GM12878 (cell line): ENCODE data around the gene SNRNP25. TPM values are rescaled to one million over a fixed set of nuclear protein-coding genes. Genes with fewer than 3 reads are reported as not detected.

ENCODE experiments used
- ATAC-seq: fragments of 200-7000 bp; cut with Tn5 transposase; 3 replicates; pipeline ENCODE4 v1.9.1; 2020; ENCODE audit warnings: mild to moderate bottlenecking, moderate library complexity
- BruUV-seq: library from RNA; stranded (reverse); fragments of 400-500 nt; replicated peaks from 2 replicates; lab custom pipeline; 2021; lab: Mats Ljungman, UMichigan
- CTCF ChIA-PET: fragments of 300-600 bp; sonication (Branson Sonifier 250); formaldehyde crosslinking; extraction: SDS; loops from one replicate; lab custom pipeline; 2021; ENCODE audit warnings: inconsistent platforms; lab: Yijun Ruan, JAX
- POLR2A ChIA-PET: fragments of 350-600 bp; formaldehyde crosslinking; extraction: SDS; loops from one replicate; lab custom pipeline; 2021; ENCODE audit warnings: inconsistent platforms; lab: Charles Lee
- RAD21 ChIA-PET: fragments of 300-600 bp; sonication (Branson Sonifier 250); formaldehyde crosslinking; loops from one replicate; lab custom pipeline; 2023; ENCODE audit warnings: antibody characterized with exemption; ENCODE audit not compliant: unreplicated experiment; lab: Charles Lee
- SMC1A ChIA-PET: fragments of 300-600 bp; sonication (Branson Sonifier 250); formaldehyde crosslinking; loops from one replicate; lab custom pipeline; 2023; ENCODE audit not compliant: unreplicated experiment, uncharacterized antibody; lab: Charles Lee
- DNase-seq: peaks from one replicate; pipeline ENCODE4 v3.0.0-alpha.2; 2011; ENCODE audit warnings: low read depth, low spot score
- FAIRE-seq: peaks from 3 replicates; lab custom pipeline; 2011; peaks lifted over from hg19 to GRCh38; lab: Jason Lieb, UNC
- H2AFZ ChIP-seq: 2 replicates; pipeline ENCODE4 v1.6.0; 2011; ENCODE audit warnings: low read depth, low read length, control low read depth; ENCODE audit not compliant: control insufficient read depth
- H3K27ac ChIP-seq: 2 replicates; pipeline ENCODE4 v1.5.1; 2011; ENCODE audit warnings: control low read depth; ENCODE audit not compliant: control insufficient read depth, insufficient read depth
- H3K27me3 ChIP-seq, 2 experiments: replicated peaks in 1 of 2; 2 replicates each; pipeline versions ENCODE4 v1.6.0 to v1.6.1; 2011; ENCODE audit warnings: low read length in 1 of 2; ENCODE audit not compliant: control insufficient read depth in 2 of 2, insufficient read depth in 2 of 2
- H3K36me3 ChIP-seq, 2 experiments: 2 replicates each; pipeline ENCODE4 v1.5.1; 2011; ENCODE audit warnings: low read length in 1 of 2; ENCODE audit not compliant: control insufficient read depth in 2 of 2, insufficient read depth in 2 of 2
- H3K4me1 ChIP-seq: 2 replicates; pipeline ENCODE4 v1.6.1; 2011; ENCODE audit warnings: mild to moderate bottlenecking, low read length, moderate library complexity, mixed read lengths; ENCODE audit not compliant: control insufficient read depth, insufficient read depth
- H3K4me2 ChIP-seq: 2 replicates; pipeline ENCODE4 v1.6.0; 2011; ENCODE audit warnings: control low read depth; ENCODE audit not compliant: control insufficient read depth, insufficient read depth
- H3K4me3 ChIP-seq: fragments of 200-600 bp; sonication (generic); 2 replicates; pipeline ENCODE4 v1.5.1; 2016
- H3K79me2 ChIP-seq: 2 replicates; pipeline ENCODE4 v1.6.0; 2011; ENCODE audit warnings: low read length; ENCODE audit not compliant: control insufficient read depth, insufficient read depth
- H3K9ac ChIP-seq: 2 replicates; pipeline ENCODE4 v1.8.0; 2011; ENCODE audit warnings: low read length, control low read depth, mixed read lengths; ENCODE audit not compliant: control insufficient read depth, insufficient read depth
- H3K9me3 ChIP-seq: replicated peaks from 3 replicates; pipeline ENCODE4 v1.5.1; 2011; ENCODE audit warnings: mild to moderate bottlenecking, low read length; ENCODE audit not compliant: control insufficient read depth, insufficient read depth
- H4K20me1 ChIP-seq: 2 replicates; pipeline ENCODE4 v1.6.0; 2011; ENCODE audit not compliant: control insufficient read depth, insufficient read depth
- ASH2L ChIP-seq: fragments of 300-600, 200-600 bp; sonication (generic); IDR thresholded peaks from 2 replicates; pipeline ENCODE4 v1.6.1; 2017; ENCODE audit warnings: low read depth, mild to moderate bottlenecking, borderline replicate concordance
- BCLAF1 ChIP-seq: fragments of 450-650 bp; IDR thresholded peaks from 2 replicates; pipeline ENCODE4 v1.6.1; 2017; ENCODE audit warnings: antibody characterized with exemption, mild to moderate bottlenecking, moderate library complexity
- CHD1 ChIP-seq: IDR thresholded peaks from 2 replicates; pipeline ENCODE4 v1.6.1; 2012; ENCODE audit warnings: low read depth, low read length, improper control_type of control experiment
- CHD2 ChIP-seq: IDR thresholded peaks from 2 replicates; pipeline ENCODE4 v1.6.1; 2011; ENCODE audit warnings: low read depth, low read length, improper control_type of control experiment, borderline replicate concordance
- EED ChIP-seq: sonication (generic); IDR thresholded peaks from 2 replicates; pipeline ENCODE4 v1.6.1; 2016; ENCODE audit warnings: antibody characterized with exemption, low read depth
- GABPA ChIP-seq: IDR thresholded peaks from 2 replicates; pipeline ENCODE4 v1.6.1; 2014; ENCODE audit warnings: antibody characterized with exemption, low read depth, mild to moderate bottlenecking, inconsistent platforms
- MEF2A ChIP-seq: IDR thresholded peaks from 2 replicates; pipeline ENCODE4 v1.6.1; 2011; ENCODE audit warnings: low read depth, mild to moderate bottlenecking, low read length, moderate library complexity; ENCODE audit not compliant: insufficient read depth
- MEF2B ChIP-seq: fragments of 450-650 bp; IDR thresholded peaks from 2 replicates; pipeline ENCODE4 v1.6.1; 2018; ENCODE audit warnings: mild to moderate bottlenecking, moderate library complexity; ENCODE audit not compliant: partially characterized antibody, poor library complexity, severe bottlenecking
- RAD21 ChIP-seq: IDR thresholded peaks from 2 replicates; pipeline ENCODE4 v1.6.1; 2011; ENCODE audit warnings: mild to moderate bottlenecking, low read depth, low read length, moderate library complexity; ENCODE audit not compliant: insufficient read depth
- REST ChIP-seq: IDR thresholded peaks from 2 replicates; pipeline ENCODE4 v1.6.1; 2012; ENCODE audit warnings: mild to moderate bottlenecking, low read depth, low read length
- SPI1 ChIP-seq: IDR thresholded peaks from 2 replicates; pipeline ENCODE4 v1.6.1; 2011; ENCODE audit warnings: low read depth, mild to moderate bottlenecking, low read length, moderate library complexity, borderline replicate concordance; ENCODE audit not compliant: insufficient read depth
- ZNF24 ChIP-seq: fragments of 450-650 bp; IDR thresholded peaks from 2 replicates; pipeline ENCODE4 v1.6.1; 2017; ENCODE audit warnings: antibody characterized with exemption, mild to moderate bottlenecking
- WGBS: methylation state at CpG from one replicate; pipeline ENCODE4 v1.1.6; 2016; ENCODE audit warnings: low lambda C conversion rate; ENCODE audit not compliant: insufficient replicate concordance, insufficient coverage; ENCODE audit errors: missing lambda C conversion rate; 5-methylcytosine and 5-hydroxymethylcytosine counted together
- in situ Hi-C: fragments of 300-500 bp; cut with MboI; formaldehyde crosslinking; loops from 9 replicates; pipeline ENCODE4 v1.14.3; 2018; ENCODE audit warnings: mixed read lengths
- intact Hi-C: fragments of 100-400 bp; cut with micrococcal nuclease; formaldehyde crosslinking; loops from one replicate; pipeline ENCODE4 v1.14.2; 2022; ENCODE audit not compliant: unreplicated experiment
- polyA plus RNA-seq, 11 experiments: library from polyadenylated mRNA; depleted of rRNA in 4 of 11; unstranded in 6 of 11; stranded (reverse) in 5 of 11; fragments of >200 nt; fragmentation: Nextera tagmentation in 4 of 11; fragmentation: Illumina TruSeq in 1 of 11; extraction: Ambion mirVana in 4 of 11; extraction: Trizol in 1 of 11; gene quantifications; 1 replicate in 1 of 11; 2 replicates in 10 of 11; pipeline versions ENCODE4 v1.2.1 to v1.2.3, GENCODE V29; 2011 to 2016; ENCODE audit warnings: inconsistent platforms in 2 of 11, missing spikeins in 2 of 11, low read depth in 1 of 11
- total RNA-seq, 4 experiments: library from RNA; depleted of rRNA in 3 of 4; stranded (reverse); fragments of >200 nt in 3 of 4; fragmentation: Illumina TruSeq in 1 of 4; extraction: Trizol in 1 of 4; gene quantifications; 2 replicates each; pipeline versions ENCODE4 v1.2.1 to v1.2.3, GENCODE V29; 2013 to 2021
- TF ChIP-seq, protein P1 (sequence below): fragments of 450-650 bp; formaldehyde crosslinking; IDR thresholded peaks from 2 replicates; pipeline ENCODE4 v1.4.0; 2022; ENCODE audit warnings: mild to moderate bottlenecking, moderate library complexity

The SNRNP25 gene
- total and polyA plus RNA-seq, 10 of the 15 experiments (the other 5 are each of a cell fraction or from before 2014, with no cell fraction given) = 40.9 to 138 (median 67.2) TPM

DNA sequence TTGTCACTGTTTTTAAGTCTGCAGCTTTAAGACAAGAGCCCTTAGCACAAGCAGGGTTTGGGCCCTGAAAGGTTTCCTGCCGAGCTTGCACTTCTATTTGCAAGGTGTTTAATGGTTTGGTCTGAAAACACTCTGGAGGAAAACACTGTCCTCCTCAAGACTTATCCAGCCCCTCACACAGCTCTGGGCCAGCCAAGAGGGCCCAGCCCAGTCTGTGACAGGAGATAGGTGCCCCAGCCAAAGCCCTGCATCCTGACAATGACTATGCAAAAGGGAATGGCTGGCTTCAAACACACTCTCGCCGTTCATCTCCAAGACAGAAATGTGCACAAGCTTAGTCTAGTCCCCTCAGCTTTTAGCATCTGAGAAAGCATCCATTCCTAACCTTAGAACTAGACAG is 51.3 kb downstream of the SNRNP25 start:
- CTCF ChIA-PET = interaction anchor here (1.1 to 5.2 kb wide), 9 partner anchors 9 to 260 kb away, joined by 3 to 52 read pairs (median 5); partner anchors contain the start of genes HBQ1, POLR3K and SNRNP25
- Histone ChIP-seq H3K4me1 (no peaks in the 10 kb centered on the region), H3K79me2 (no peaks in the 10 kb centered on the region), H3K27ac (no peak overlapping the region), H3K9ac (no peak overlapping the region), H2AFZ (no peak overlapping the region), H4K20me1 (no peaks in the 10 kb centered on the region; the same call in 1 of the 2 replicates), H3K27me3 (no peaks in the 10 kb centered on the region), H3K4me2 (no peak overlapping the region), H3K9me3 (no peaks in the 10 kb centered on the region), H3K36me3 (peaks cover 5 to 9% of the 10 kb centered on the region in 2 experiments; a peak in 3 of 4 replicates), H3K4me3 (no peak overlapping the region)
- SMC1A ChIA-PET = interaction anchor here (1.5 kb wide), 1 partner anchor 257 kb away, joined by 4 read pairs; no protein-coding TSS in a partner anchor
- FAIRE-seq (no peak), DNase-seq (no peak), ATAC-seq (no peak)
- intact Hi-C loops (no loop called here), in situ Hi-C loops (loop anchor here (5.0 kb wide), 2 partner anchors 77 to 262 kb away; partner anchors contain the start of gene HBQ1)
- BruUV-seq = TSS peak; percentile 32
- 80% methylated on average over 3 of the region's 3 CpGs for WGBS
- POLR2A ChIA-PET = no interaction called here
- RAD21 ChIA-PET = interaction anchor here (1.1 to 1.7 kb wide), 3 partner anchors 8 to 217 kb away, joined by 3 to 5 read pairs (median 4); no protein-coding TSS in a partner anchor
- TF ChIP-seq CHD2 = no peak
- no peak for TF ChIP-seq EED
- TF ChIP-seq RAD21 = no peak
- no peak for TF ChIP-seq REST
- TF ChIP-seq GABPA = no peak
- TF ChIP-seq MEF2B = no peak
- TF ChIP-seq SPI1 = no peak
- no peak for TF ChIP-seq MEF2A
- TF ChIP-seq BCLAF1 = no peak
- no peak for TF ChIP-seq CHD1
- TF ChIP-seq, protein P1, sequence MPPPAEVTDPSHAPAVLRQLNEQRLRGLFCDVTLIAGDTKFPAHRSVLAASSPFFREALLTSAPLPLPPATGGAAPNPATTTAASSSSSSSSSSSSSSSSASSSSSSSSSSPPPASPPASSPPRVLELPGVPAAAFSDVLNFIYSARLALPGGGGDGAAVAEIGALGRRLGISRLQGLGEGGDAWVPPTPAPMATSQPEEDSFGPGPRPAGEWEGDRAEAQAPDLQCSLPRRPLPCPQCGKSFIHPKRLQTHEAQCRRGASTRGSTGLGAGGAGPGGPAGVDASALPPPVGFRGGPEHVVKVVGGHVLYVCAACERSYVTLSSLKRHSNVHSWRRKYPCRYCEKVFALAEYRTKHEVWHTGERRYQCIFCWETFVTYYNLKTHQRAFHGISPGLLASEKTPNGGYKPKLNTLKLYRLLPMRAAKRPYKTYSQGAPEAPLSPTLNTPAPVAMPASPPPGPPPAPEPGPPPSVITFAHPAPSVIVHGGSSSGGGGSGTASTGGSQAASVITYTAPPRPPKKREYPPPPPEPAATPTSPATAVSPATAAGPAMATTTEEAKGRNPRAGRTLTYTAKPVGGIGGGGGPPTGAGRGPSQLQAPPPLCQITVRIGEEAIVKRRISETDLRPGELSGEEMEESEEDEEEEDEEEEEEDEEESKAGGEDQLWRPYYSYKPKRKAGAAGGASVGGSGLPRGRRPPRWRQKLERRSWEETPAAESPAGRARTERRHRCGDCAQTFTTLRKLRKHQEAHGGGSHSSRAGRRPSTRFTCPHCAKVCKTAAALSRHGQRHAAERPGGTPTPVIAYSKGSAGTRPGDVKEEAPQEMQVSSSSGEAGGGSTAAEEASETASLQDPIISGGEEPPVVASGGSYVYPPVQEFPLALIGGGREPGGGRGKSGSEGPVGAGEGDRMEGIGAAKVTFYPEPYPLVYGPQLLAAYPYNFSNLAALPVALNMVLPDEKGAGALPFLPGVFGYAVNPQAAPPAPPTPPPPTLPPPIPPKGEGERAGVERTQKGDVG (CRISPR knock-in tag) = no peak
- TF ChIP-seq ASH2L = no peak
- no peak for TF ChIP-seq ZNF24
